HG03280 (cell line): Measurements from ENCODE around the gene MAP2.

Source experiments
- ATAC-seq: cut with Tn5 transposase; IDR thresholded peaks from one replicate; pipeline ENCODE4 v1.9.1; 2021; ENCODE audit warnings: mild to moderate bottlenecking, moderate library complexity; ENCODE audit not compliant: unreplicated experiment

Gene MAP2

DNA sequence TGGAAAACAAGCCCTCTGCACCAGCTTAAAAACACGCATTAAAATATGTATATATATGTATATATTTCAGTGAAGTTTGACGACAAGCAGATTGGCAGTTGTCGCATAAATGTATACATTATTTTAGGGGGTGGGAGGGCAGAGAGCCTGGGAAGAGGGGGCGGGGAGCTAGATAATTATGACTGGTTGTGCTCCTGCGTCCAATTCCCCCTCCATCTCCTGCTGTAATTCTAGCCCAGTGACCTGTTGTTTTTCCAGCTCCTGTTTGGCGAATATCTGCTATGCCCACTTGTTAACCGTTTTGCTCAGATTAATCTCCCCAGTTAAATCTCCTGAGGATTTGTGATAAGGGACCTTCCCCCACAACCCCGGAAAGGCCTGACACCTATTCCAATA lies 348.4 kb downstream of the MAP2 start:
- no peak for ATAC-seq

DNA sequence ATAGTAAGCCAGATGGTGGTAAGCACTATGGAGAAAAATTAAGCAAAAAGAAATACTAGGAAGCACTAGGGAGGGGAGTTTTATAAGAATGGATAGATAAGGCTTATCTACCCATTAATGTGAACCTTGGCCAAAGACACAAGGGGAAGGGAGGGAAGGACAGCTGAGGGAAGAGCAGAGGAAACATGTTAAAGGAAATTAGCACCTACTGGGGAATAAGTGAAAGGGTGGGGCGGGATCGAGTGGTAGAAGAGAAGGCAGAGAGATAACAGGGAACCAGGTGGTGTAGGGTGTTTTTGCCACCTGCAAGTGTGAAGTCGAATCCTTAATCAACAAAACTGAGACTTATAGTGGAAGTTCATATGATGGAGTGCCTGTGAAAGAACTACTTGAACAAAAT lies 349.5 kb downstream of the MAP2 start:
- no peak for ATAC-seq
